Tibial nerve (tissue), 4 donors: ENCODE measurements around the gene SDCCAG8.

Source experiments
- CTCF ChIP-seq, 5 experiments: fragments of 200-600 bp in 3 of 5; fragments of 450-650 bp in 2 of 5; sonication (generic) in 3 of 5; IDR thresholded peaks; one replicate each; pipeline ENCODE4 v1.5.1; 2016 to 2019; ENCODE audit warnings: antibody characterized with exemption in 5 of 5, mild to moderate bottlenecking in 3 of 5, moderate library complexity in 2 of 5
- EP300 ChIP-seq, 2 donors: sonication (generic); formaldehyde crosslinking; IDR thresholded peaks; one replicate each; pipeline ENCODE4 v1.6.1; 2017; ENCODE audit warnings: antibody characterized with exemption in 2 of 2, mild to moderate bottlenecking in 1 of 2
- POLR2A ChIP-seq, 2 donors: fragments of 450-650 bp; IDR thresholded peaks; one replicate each; pipeline ENCODE4 v1.6.1; 2017; ENCODE audit warnings: antibody characterized with exemption in 2 of 2, mild to moderate bottlenecking in 2 of 2, moderate library complexity in 2 of 2

- no peak for TF ChIP-seq POLR2A (IDR thresholded peaks at IDR 0.05)
- no peak for TF ChIP-seq CTCF (IDR thresholded peaks at IDR 0.05)
- no peak for TF ChIP-seq EP300 (IDR thresholded peaks at IDR 0.05)
Measured at GRCh38 chr1:243354511-243355153, 98.8 kb downstream of the SDCCAG8 start.
